ENCODE measurements around the gene ANKRD17.

Gene ANKRD17

DNA sequence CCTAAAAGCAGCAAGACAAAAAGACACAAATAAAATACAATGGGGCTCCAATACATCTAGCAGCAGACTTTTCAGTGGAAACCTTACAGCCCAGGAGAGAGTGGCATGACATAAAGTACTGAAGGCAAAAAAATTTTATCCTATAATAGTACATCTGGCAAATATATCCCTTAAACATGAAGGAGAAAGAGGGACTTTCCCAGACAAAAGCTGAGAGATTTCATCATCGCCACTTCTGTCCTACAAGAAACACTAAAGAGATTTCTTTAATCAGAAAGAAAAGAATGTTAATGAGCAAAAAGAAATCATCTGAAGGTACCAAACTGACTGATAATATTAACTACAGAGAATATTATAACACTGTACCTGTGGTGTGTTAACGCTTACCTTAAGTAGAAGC, 86.4 kb downstream of the ANKRD17 start:
- Histone ChIP-seq H3K9ac (ENCODE audit: low read length in 2 of 2) (no peak overlapping the region), H3K27ac (ENCODE audit: low read length) (no peak overlapping the region), H3K4me1 (ENCODE audit: control insufficient read depth, insufficient read depth, low read length) (no peaks in the 10 kb centered on the region), H3K9me3 (ENCODE audit: control insufficient read depth in 2 of 2, low read length in 2 of 2) (no peaks in the 10 kb centered on the region), H3K4me3 (ENCODE audit: low read length in 2 of 2) (no peak overlapping the region), H3K27me3 (ENCODE audit: control insufficient read depth in 1 of 2, insufficient read depth in 2 of 2, low read length in 2 of 2) (no peaks in the 10 kb centered on the region), H3K36me3 (ENCODE audit: control insufficient read depth in 2 of 2, insufficient read depth in 2 of 2, low read length in 2 of 2) (peaks cover 13 to 19% of the 10 kb centered on the region in 2 donors)

DNA sequence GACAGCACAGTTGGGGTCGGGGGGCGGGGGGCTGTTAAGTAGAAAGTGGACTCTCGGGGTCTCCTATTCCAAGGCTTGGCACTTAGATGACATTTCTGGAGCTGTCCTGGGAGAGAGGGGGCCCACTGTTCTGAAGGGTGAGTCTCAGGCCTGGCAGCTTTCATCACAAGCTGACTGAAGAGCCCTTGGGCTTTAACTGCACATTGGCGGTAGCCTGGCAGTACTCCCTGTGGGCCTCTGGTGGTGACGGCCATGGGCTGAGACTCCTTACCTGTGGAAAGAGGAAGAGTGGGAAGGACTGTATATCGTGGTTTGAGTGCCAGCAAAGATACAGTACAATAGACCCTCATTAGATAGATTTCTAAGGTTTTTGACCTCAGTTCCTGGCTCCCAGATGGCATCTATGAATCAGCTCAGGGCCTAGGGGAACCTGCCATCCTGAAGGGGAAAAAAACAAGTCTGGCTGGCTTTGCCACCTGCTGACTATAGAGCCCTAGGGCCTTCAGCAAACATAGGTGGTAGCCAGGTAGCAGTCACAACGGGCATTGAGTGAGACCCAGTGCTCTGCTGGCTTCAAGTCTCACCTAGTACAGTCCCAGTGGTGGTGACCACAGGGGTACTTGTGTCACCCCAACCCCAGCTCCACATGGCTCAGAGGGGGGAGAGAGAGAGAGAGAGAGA, 87.9 kb downstream of the ANKRD17 start:
- H3K9me3 ChIP-seq (ENCODE audit: control insufficient read depth in 2 of 2, low read length in 2 of 2), result no peaks in the 10 kb centered on the region
- H3K27ac ChIP-seq (ENCODE audit: low read length), result no peak overlapping the region
- H3K4me1 ChIP-seq (ENCODE audit: control insufficient read depth, insufficient read depth, low read length), result no peaks in the 10 kb centered on the region
- H3K9ac ChIP-seq (ENCODE audit: low read length in 2 of 2), result no peak overlapping the region
- no peak overlapping the region for H3K4me3 ChIP-seq (ENCODE audit: low read length in 2 of 2)
- peaks cover 13 to 26% of the 10 kb centered on the region in 2 donors for H3K36me3 ChIP-seq (ENCODE audit: control insufficient read depth in 2 of 2, insufficient read depth in 2 of 2, low read length in 2 of 2)
- no peaks in the 10 kb centered on the region for H3K27me3 ChIP-seq (ENCODE audit: control insufficient read depth in 1 of 2, insufficient read depth in 2 of 2, low read length in 2 of 2)

DNA sequence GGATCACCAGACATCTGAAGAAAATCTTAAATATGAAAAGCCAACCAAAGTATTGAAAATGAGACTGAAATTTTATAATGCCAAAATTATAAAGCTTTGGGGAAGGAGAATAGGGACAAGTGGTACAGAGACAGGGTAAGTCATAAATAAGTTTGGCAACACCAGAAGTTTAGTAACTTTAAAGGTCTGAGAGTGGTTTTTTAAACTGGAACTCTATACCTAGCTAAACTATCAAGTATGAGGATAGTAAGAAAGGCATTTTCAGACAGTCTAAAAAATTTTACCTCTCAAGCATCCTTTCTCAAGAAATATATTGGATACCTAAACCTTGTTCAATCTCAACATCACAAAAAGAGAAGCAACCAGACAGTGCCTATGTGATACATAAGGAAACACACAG, 92.4 kb downstream of the ANKRD17 start:
- Histone ChIP-seq H3K36me3 (ENCODE audit: control insufficient read depth in 2 of 2, insufficient read depth in 2 of 2, low read length in 2 of 2) (peaks cover 13 to 32% of the 10 kb centered on the region in 2 donors), H3K27ac (ENCODE audit: low read length) (no peak overlapping the region)

DNA sequence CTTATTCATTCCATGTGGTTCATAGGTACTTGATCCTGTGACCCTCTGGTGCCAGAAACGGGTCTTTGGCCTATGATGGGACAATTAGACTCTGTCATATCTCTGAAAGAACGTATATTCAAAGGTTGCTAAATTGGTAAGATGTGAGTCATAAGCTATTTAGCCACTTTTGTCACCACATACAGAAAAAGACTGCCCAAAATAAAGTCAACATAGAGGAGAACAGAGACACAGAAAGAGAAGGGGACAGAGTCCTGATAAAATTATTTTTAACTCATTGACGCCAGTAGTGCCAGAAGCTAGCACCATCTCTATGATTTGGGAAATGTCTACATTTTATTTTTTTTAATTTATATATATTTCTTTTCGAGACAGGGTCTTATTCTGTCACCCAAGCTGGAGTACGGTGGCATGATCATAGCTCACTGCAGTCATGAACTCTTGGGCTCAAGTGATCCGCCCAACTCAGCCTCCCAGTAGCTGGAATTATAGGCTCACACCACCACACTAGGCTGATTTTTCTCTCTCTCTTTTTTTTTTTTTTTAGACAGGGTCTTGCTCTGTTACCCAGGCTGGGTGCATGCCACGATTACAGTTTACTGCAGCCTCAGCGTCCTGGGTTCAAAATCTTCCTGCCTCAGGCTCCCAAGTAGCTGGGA, 96.9 kb downstream of the ANKRD17 start:
- H3K9me3 ChIP-seq (ENCODE audit: control insufficient read depth in 2 of 2, low read length in 2 of 2), result no peaks in the 10 kb centered on the region
- no peak overlapping the region for H3K4me3 ChIP-seq (ENCODE audit: low read length in 2 of 2)
- no peak overlapping the region for H3K27ac ChIP-seq (ENCODE audit: low read length)
- H3K9ac ChIP-seq (ENCODE audit: low read length in 2 of 2), result no peak overlapping the region
- no peaks in the 10 kb centered on the region for H3K4me1 ChIP-seq (ENCODE audit: control insufficient read depth, insufficient read depth, low read length)
- H3K27me3 ChIP-seq (ENCODE audit: control insufficient read depth in 1 of 2, insufficient read depth in 2 of 2, low read length in 2 of 2), result no peaks in the 10 kb centered on the region
- H3K36me3 ChIP-seq (ENCODE audit: control insufficient read depth in 2 of 2, insufficient read depth in 2 of 2, low read length in 2 of 2), result peaks cover 0 to 17% of the 10 kb centered on the region in 2 donors

More for the DNA sequence above, 92.4 kb downstream of the ANKRD17 start:
- Histone ChIP-seq H3K9me3 (ENCODE audit: control insufficient read depth in 2 of 2, low read length in 2 of 2) (no peaks in the 10 kb centered on the region), H3K27me3 (ENCODE audit: control insufficient read depth in 1 of 2, insufficient read depth in 2 of 2, low read length in 2 of 2) (no peaks in the 10 kb centered on the region), H3K4me3 (ENCODE audit: low read length in 2 of 2) (no peak overlapping the region), H3K4me1 (ENCODE audit: control insufficient read depth, insufficient read depth, low read length) (no peaks in the 10 kb centered on the region), H3K9ac (ENCODE audit: low read length in 2 of 2) (no peak overlapping the region)

DNA sequence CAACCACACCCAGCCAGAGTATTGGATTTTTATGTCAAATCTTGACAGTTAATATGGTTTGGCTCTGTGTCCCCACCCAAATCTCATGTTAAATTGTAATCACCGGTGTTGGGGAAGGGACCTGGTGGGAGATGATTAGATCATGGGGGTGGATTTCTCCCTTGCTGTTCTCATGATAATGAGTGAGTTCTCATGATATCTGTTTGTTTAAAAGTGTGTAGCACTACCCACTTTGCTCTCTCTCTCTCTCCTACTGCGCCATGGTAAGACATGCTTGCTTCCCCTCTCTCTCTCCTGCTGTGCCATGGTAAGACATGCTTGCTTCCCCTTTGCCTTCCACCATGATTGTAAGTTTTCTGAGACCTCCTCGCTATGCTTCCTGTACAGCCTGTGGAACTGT, 102.2 kb downstream of the ANKRD17 start:
- peaks cover 0 to 10% of the 10 kb centered on the region in 2 donors for H3K36me3 ChIP-seq (ENCODE audit: control insufficient read depth in 2 of 2, insufficient read depth in 2 of 2, low read length in 2 of 2)
- no peaks in the 10 kb centered on the region for H3K9me3 ChIP-seq (ENCODE audit: control insufficient read depth in 2 of 2, low read length in 2 of 2)
- no peak overlapping the region for H3K4me3 ChIP-seq (ENCODE audit: low read length in 2 of 2)
- no peaks in the 10 kb centered on the region for H3K4me1 ChIP-seq (ENCODE audit: control insufficient read depth, insufficient read depth, low read length)
- no peak overlapping the region for H3K9ac ChIP-seq (ENCODE audit: low read length in 2 of 2)
- no peak overlapping the region for H3K27ac ChIP-seq (ENCODE audit: low read length)
- no peaks in the 10 kb centered on the region for H3K27me3 ChIP-seq (ENCODE audit: control insufficient read depth in 1 of 2, insufficient read depth in 2 of 2, low read length in 2 of 2)

DNA sequence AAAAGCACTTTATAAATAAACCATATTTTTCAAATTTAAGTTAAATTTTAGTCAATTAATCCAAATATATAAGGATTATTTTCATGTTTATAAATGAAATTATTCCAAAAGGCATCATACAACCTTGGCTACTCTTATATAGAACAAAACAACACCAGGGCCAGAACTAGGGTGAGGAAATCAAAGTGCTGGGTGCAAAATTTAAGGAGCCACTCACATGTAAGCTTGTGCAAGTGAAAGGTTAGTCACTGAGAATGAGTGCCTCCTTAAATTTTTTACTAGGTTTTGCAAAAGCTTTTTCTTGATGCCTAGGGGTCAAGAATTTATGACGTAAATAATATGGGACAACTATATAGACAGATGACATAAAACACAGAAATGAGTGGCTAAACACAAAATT, 105.7 kb downstream of the ANKRD17 start:
- H3K36me3 ChIP-seq (ENCODE audit: control insufficient read depth in 2 of 2, insufficient read depth in 2 of 2, low read length in 2 of 2), result peaks cover 2 to 9% of the 10 kb centered on the region in 2 donors

DNA sequence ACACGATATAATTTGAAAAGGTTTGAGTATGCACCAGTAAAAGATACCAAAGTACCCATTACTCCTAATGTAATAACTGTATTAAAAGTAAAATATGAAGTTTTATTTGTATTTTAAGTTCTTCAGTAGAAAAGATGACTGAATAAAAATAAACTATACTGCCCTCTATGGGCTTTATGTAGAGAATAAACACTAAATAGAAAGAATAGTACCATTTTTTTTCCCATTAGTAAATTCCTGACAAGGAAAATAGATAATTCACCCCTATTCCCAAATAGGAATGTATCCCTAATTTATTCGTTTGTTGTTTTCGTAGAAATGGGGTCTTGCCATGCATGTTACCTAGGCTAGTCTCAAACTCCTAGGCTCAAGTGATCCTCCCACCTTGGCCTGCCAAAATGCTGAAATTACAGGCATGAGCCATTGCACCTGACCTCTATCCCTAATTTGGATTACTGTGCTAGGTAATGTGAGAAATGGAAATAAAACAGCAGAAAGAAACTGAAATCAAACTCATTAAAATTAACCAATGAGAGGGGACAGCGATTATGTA, 115.5 kb downstream of the ANKRD17 start:
- H3K4me1 ChIP-seq (ENCODE audit: control insufficient read depth, insufficient read depth, low read length), result no peaks in the 10 kb centered on the region
- H3K9ac ChIP-seq (ENCODE audit: low read length in 2 of 2), result no peak overlapping the region
- no peak overlapping the region for H3K4me3 ChIP-seq (ENCODE audit: low read length in 2 of 2)
- H3K36me3 ChIP-seq (ENCODE audit: control insufficient read depth in 2 of 2, insufficient read depth in 2 of 2, low read length in 2 of 2), result peaks cover 21 to 32% of the 10 kb centered on the region in 2 donors
- no peaks in the 10 kb centered on the region for H3K27me3 ChIP-seq (ENCODE audit: control insufficient read depth in 1 of 2, insufficient read depth in 2 of 2, low read length in 2 of 2)
- no peaks in the 10 kb centered on the region for H3K9me3 ChIP-seq (ENCODE audit: control insufficient read depth in 2 of 2, low read length in 2 of 2)
- no peak overlapping the region for H3K27ac ChIP-seq (ENCODE audit: low read length)

More for the DNA sequence above, 105.7 kb downstream of the ANKRD17 start:
- no peak overlapping the region for H3K4me3 ChIP-seq (ENCODE audit: low read length in 2 of 2)
- H3K27me3 ChIP-seq (ENCODE audit: control insufficient read depth in 1 of 2, insufficient read depth in 2 of 2, low read length in 2 of 2), result no peaks in the 10 kb centered on the region
- H3K9ac ChIP-seq (ENCODE audit: low read length in 2 of 2), result no peak overlapping the region
- no peaks in the 10 kb centered on the region for H3K4me1 ChIP-seq (ENCODE audit: control insufficient read depth, insufficient read depth, low read length)
- no peaks in the 10 kb centered on the region for H3K9me3 ChIP-seq (ENCODE audit: control insufficient read depth in 2 of 2, low read length in 2 of 2)
- H3K27ac ChIP-seq (ENCODE audit: low read length), result no peak overlapping the region

DNA sequence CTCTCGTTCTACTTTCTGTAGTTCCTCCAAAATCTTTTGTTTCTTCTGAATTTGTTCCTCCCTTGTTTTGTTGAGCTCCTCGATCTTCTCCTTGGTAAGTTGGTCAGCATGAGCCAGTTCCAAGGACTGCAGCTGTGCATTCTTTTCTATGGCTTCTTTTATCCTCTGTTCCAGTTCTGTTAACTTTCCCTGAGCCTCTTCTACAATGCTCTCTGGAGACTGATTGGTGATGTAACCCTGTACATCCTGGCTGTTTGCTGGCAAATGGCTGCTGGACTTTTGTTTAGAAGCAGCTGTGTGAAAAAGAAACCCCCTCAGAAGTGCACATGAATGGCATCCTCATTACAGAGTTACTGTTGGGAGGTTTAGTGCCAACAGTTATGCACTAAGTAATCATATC, 118.6 kb downstream of the ANKRD17 start:
- H3K27me3 ChIP-seq (ENCODE audit: control insufficient read depth in 1 of 2, insufficient read depth in 2 of 2, low read length in 2 of 2), result no peaks in the 10 kb centered on the region
- no peaks in the 10 kb centered on the region for H3K4me1 ChIP-seq (ENCODE audit: control insufficient read depth, insufficient read depth, low read length)
- H3K9ac ChIP-seq (ENCODE audit: low read length in 2 of 2), result no peak overlapping the region
- peaks cover 21 to 30% of the 10 kb centered on the region in 2 donors for H3K36me3 ChIP-seq (ENCODE audit: control insufficient read depth in 2 of 2, insufficient read depth in 2 of 2, low read length in 2 of 2)
- no peaks in the 10 kb centered on the region for H3K9me3 ChIP-seq (ENCODE audit: control insufficient read depth in 2 of 2, low read length in 2 of 2)
- no peak overlapping the region for H3K27ac ChIP-seq (ENCODE audit: low read length)
- H3K4me3 ChIP-seq (ENCODE audit: low read length in 2 of 2), result no peak overlapping the region

DNA sequence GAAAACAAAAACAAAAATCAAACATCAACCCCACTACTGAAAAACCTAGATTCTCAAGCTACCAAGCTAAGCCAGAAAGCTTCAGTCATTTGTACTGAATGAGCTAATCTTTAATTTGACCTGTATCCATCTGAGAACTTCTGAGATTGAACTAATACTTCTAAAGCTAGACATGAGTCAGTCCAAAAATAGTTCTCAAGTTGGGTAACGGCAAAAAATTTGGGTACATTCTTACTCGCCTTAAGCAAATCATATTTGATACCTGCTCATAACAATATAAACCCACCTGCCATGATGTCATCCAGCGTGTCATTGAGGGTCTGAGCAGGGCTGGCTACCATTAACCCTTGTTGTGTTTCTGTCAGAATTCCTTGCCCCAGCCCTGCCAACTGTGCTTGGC, 119.4 kb downstream of the ANKRD17 start:
- no peak overlapping the region for H3K4me3 ChIP-seq (ENCODE audit: low read length in 2 of 2)
- no peaks in the 10 kb centered on the region for H3K4me1 ChIP-seq (ENCODE audit: control insufficient read depth, insufficient read depth, low read length)
- no peaks in the 10 kb centered on the region for H3K27me3 ChIP-seq (ENCODE audit: control insufficient read depth in 1 of 2, insufficient read depth in 2 of 2, low read length in 2 of 2)
- H3K9ac ChIP-seq (ENCODE audit: low read length in 2 of 2), result no peak overlapping the region
- H3K27ac ChIP-seq (ENCODE audit: low read length), result no peak overlapping the region
- H3K36me3 ChIP-seq (ENCODE audit: control insufficient read depth in 2 of 2, insufficient read depth in 2 of 2, low read length in 2 of 2), result peaks cover 18 to 27% of the 10 kb centered on the region in 2 donors
- H3K9me3 ChIP-seq (ENCODE audit: control insufficient read depth in 2 of 2, low read length in 2 of 2), result no peaks in the 10 kb centered on the region

DNA sequence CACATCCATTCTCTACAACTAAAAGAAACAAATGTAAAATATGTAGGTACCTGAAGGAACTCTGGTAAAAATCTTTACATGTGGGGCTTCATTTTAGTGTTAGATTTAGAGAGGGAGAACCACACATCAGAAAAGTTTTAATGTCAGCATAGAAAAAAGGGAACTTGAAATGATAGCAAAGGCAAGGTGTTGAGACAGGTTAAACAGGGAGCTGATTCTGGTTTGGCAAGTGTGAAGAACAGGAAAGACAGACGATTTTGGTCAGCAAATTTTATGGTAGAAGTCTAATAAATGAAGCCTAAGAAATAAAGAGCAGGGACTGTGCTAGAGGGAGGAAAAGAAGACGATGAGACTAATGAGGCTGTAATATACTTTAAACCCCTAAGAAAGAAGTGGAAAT, 121.5 kb downstream of the ANKRD17 start:
- peaks cover 11 to 24% of the 10 kb centered on the region in 2 donors for H3K36me3 ChIP-seq (ENCODE audit: control insufficient read depth in 2 of 2, insufficient read depth in 2 of 2, low read length in 2 of 2)
- no peak overlapping the region for H3K27ac ChIP-seq (ENCODE audit: low read length)
- no peaks in the 10 kb centered on the region for H3K4me1 ChIP-seq (ENCODE audit: control insufficient read depth, insufficient read depth, low read length)
- no peak overlapping the region for H3K9ac ChIP-seq (ENCODE audit: low read length in 2 of 2)
- no peaks in the 10 kb centered on the region for H3K27me3 ChIP-seq (ENCODE audit: control insufficient read depth in 1 of 2, insufficient read depth in 2 of 2, low read length in 2 of 2)
- H3K4me3 ChIP-seq (ENCODE audit: low read length in 2 of 2), result no peak overlapping the region
- H3K9me3 ChIP-seq (ENCODE audit: control insufficient read depth in 2 of 2, low read length in 2 of 2), result no peaks in the 10 kb centered on the region

DNA sequence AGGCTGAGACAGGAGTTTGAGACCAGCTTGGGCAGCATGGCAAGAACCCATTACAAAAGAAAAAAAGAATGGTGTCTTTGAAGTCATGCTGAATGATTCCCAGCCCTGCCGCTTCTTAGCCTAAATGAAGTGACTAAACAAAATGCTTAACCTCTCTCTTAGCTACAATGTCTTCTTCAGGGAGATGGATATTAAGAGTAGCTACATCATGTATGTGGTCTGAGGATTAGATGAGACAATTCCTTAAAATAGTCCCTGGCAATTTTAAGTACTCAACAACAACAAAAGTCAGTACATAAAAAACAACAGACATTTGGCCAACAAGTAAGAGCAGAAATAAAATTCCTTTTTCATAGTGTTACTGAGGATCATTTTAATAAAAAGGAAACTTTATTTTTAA, 124.8 kb downstream of the ANKRD17 start:
- Histone ChIP-seq H3K27me3 (ENCODE audit: control insufficient read depth in 1 of 2, insufficient read depth in 2 of 2, low read length in 2 of 2) (no peaks in the 10 kb centered on the region), H3K9ac (ENCODE audit: low read length in 2 of 2) (no peak overlapping the region), H3K4me3 (ENCODE audit: low read length in 2 of 2) (no peak overlapping the region), H3K9me3 (ENCODE audit: control insufficient read depth in 2 of 2, low read length in 2 of 2) (no peaks in the 10 kb centered on the region), H3K27ac (ENCODE audit: low read length) (no peak overlapping the region), H3K4me1 (ENCODE audit: control insufficient read depth, insufficient read depth, low read length) (no peaks in the 10 kb centered on the region), H3K36me3 (ENCODE audit: control insufficient read depth in 2 of 2, insufficient read depth in 2 of 2, low read length in 2 of 2) (peaks cover 0 to 8% of the 10 kb centered on the region in 2 donors)
